Superior temporal gyrus (tissue), 1 donor: Measurements from ENCODE around the gene RAP1A.
"Not testable (repeated sequence)": the region's sequence is repeated elsewhere in the genome, so short reads cannot be mapped to it uniquely, and the experiment has no call there.

Experiments
- DNase-seq: peaks from one replicate; pipeline ENCODE4 v3.0.0-alpha.2; 2016; ENCODE audit errors: extremely low spot score

The RAP1A gene

GRCh38 chr1:111597426-111597825 is 22.2 kb upstream of the RAP1A start:
- no peak for DNase-seq

GRCh38 chr1:111598544-111598943 is 21.0 kb upstream of the RAP1A start:
- no peak for DNase-seq

- DNase-seq, result no peak
Observed at GRCh38 chr1:111599781-111600693, 19.6 kb upstream of the RAP1A start.

- DNase-seq, result no peak
Observed at GRCh38 chr1:111600886-111601386, 18.7 kb upstream of the RAP1A start.

GRCh38 chr1:111602302-111602701 is 17.3 kb upstream of the RAP1A start:
- DNase-seq, result no peak

- DNase-seq, result no peak
Observed at GRCh38 chr1:111602974-111603373, 16.6 kb upstream of the RAP1A start.

GRCh38 chr1:111603979-111604378 is 15.6 kb upstream of the RAP1A start:
- no peak for DNase-seq

GRCh38 chr1:111604931-111605330 is 14.7 kb upstream of the RAP1A start:
- no peak for DNase-seq

GRCh38 chr1:111605576-111605975 is 14.0 kb upstream of the RAP1A start:
- no peak for DNase-seq

GRCh38 chr1:111606457-111607215 is 13.0 kb upstream of the RAP1A start:
- not testable (repeated sequence) for DNase-seq

- DNase-seq, result not testable (repeated sequence)
Observed at GRCh38 chr1:111608528-111608927, 11.1 kb upstream of the RAP1A start.

- no peak for DNase-seq
Observed at GRCh38 chr1:111611986-111612385, 7.6 kb upstream of the RAP1A start.

GRCh38 chr1:111615870-111616715 is 3.5 kb upstream of the RAP1A start:
- DNase-seq, result no peak

GRCh38 chr1:111618081-111618480 is 1.5 kb upstream of the RAP1A start:
- no peak for DNase-seq

GRCh38 chr1:111618961-111619634 is 491 bp upstream of the RAP1A start:
- no peak for DNase-seq

GRCh38 chr1:111620441-111620971 is 917 bp downstream of the RAP1A start:
- DNase-seq, result no peak

- DNase-seq, result no peak
Observed at GRCh38 chr1:111621050-111621449, 1.5 kb downstream of the RAP1A start.

- DNase-seq, result no peak
Observed at GRCh38 chr1:111622166-111622565, 2.6 kb downstream of the RAP1A start.

GRCh38 chr1:111624382-111624781 is 4.8 kb downstream of the RAP1A start:
- DNase-seq, result no peak

GRCh38 chr1:111625276-111625675 is 5.7 kb downstream of the RAP1A start:
- DNase-seq, result no peak

- no peak for DNase-seq
Observed at GRCh38 chr1:111628153-111628552, 8.6 kb downstream of the RAP1A start.
